ENCODE results near the gene TNN.

DNA sequence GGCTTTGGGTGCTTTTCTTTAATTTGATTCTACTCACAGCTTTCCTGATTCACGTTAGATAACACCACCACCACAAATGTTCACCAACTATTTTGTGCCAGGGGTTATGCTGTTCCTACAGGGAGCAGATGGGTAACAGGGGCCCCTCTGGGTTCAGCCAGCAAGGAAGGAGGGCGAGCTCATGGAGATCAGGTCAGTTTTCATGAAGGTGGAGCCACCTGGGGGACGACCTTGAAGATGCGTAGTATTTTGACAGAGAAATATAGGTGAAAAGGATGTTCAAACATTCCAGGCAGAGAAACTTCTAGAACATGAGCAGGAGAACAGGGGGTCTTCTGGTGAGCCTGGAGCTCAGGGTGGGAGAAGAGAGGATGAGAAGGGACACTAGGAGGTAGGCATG, 96.1 kb downstream of the TNN start:
- no peak for TF ChIP-seq POLR2A (IDR thresholded peaks at IDR 0.05)
- TF ChIP-seq CTCF (IDR thresholded peaks at IDR 0.05): no peak

All from ovary (tissue), 3 donors.